CD4-positive, alpha-beta T cell treated with Interleukin-1 beta for 1 hour (primary cell): Measurements from ENCODE around the gene WSB1.

Experiments
- DNase-seq, 2 donors: peaks; one replicate each; pipeline ENCODE4 v3.0.0-alpha.2; 2020 to 2022

Gene WSB1

DNA sequence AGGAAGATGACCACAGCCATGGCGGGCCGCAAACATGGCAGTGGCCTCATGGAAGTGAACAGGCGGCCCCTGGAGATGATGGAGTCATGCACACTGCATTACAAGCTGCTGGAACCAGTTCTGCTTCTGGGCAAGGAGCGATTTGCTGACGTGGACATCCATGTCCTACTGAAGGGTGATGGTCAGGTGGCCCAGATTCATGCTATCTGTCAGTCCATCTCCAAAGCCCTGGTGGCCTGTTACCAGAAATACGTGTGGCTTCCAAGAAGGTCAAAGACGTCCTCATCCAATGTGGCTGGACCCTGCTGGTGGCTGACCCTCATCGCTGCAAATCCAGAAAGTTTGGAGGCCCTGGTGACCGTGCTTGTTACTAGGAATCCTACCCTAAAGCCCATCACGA lies 13.4 kb upstream of the WSB1 start:
- DNase-seq, result no peak

DNA sequence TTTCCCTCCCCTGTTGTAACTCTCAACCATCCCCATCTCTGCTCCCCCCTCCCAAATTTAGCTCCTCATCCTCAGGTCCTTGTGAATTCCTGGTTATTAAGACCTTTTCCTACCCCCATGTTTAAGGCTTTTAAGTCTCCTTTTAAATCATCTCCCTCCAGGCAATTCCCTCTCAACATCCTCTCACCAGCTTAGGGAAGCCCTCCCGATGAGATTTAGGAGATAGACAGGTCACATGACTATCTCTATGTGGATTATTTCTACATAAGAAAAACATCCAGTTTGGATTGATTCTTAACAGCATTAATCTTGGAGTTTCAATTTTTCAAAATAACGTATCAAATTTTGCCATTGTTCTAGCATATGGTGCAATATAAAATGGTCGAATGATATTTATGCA lies 12.5 kb upstream of the WSB1 start:
- no peak for DNase-seq

DNA sequence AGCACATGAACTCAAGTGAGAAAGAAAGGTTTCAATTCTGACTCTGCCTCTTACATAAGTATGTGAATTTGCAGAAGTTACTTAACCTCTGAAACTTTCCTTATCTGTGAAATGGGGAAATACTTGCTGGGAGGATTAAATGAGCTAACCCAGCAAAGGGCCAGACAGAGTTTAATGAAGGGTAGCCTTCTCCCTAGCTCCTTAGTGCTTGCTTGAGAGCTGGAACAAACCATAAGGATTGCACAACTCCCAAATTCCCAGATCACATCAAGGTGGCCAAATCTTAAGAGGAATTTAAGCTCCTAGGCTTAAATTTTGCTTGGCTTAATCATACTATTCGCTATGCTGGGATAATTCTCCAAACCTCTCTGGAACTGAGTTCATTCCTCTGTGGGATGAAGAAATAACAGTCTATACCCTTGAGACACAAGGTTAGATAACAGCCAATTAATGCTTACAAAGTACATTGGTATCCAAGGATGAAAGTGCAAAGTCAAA lies 11.8 kb upstream of the WSB1 start:
- no peak for DNase-seq

DNA sequence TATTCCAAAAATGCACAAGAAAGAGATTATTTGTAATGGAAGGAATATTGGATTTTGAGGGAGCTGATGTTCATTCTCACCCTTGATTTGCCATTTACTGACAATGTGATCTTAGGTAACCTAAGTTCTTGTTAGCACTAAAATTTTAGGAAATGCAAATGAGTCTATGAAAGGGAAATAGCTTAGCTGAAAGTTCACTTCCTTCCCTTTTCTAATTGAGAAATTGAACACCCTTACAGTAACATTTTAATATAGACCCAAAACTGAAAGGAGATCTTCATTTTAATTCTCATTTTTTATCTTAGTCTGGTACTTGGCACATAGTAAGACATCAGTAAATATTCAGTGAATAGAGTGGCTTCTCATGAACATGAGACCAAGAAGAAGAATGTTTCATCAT lies 10.9 kb upstream of the WSB1 start:
- no peak for DNase-seq

DNA sequence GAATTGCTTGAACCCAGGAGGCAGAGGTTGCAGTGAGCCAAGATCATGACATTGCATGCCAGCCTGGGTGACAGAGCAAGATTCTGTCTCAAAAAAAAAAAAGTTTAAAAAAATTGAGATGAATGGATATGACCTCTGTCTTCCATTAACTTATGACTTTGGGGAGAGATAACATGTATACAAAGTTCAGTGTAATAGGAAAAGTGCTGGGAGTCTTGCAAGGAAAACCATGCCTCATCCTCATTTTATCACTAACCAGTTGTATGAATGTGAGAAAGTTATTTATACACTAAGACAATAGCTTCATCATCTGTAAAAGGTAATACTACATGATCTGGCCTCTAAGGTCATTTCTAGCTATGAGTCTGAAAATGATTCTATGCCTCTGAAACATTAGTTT lies 10.2 kb upstream of the WSB1 start:
- no peak for DNase-seq

DNA sequence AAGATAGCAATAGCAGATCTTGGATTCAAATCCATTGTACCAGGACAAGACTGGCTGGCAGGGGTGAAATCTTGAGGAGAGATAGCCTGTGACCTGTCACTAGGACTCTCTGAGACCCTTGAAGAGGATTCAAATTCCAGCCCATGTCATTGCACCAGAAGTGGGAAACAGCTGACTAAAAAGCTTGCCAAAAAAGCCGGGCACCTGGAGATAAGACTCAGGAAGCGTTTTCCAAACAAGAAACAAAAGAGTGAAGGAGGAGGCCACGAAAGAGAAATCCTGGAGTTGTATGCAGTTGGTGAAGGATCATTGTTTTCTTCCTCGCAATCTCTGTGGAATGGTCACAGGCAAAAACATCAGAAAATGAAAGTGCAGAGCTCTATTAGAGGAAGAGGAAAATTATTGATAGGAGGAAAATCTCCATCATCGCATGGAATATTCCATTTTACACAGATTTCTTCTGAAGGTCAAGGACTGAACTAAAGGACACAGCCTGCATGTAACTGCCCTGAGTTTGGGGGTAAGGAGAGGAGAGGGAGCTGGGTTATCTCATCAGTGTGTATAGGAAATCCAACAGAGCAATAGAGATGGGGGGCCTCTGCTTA lies 9.0 kb upstream of the WSB1 start:
- no peak for DNase-seq

DNA sequence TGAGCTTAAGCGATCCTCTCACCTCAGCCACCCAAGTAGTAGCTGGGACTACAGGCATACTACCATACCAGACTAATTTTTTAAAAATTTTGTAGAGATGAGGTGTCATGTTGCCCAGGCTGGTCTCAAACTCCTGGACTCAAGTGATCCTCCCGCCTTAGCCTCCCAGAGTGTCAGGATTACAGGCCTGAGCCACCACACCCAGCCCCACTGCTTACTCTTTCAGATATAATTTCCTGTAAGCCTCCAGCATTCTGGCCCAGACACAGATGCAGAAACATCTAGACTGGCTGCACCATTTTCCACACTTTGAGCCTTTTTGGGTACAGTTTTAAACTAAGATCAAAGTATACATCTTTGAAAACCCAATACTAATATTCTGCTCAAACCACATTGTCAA lies 8.4 kb upstream of the WSB1 start:
- DNase-seq, result no peak

DNA sequence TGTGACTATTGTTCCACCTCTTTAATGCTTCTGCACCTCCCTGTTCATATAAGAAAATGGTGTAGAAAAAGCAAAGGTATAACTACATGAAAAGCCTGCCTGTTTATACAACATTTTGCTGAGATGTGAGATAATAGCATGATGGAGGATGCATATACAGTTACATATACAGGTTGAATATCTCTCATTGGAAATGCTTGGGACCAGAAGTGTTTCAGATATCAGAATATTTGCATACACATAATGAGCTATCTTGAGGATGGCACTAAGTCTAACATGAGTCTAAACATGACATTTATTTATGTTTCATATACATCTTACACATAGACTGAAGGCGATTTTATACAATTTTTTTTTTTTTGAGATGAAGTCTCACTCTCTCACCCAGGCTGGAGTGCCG lies 5.7 kb upstream of the WSB1 start:
- DNase-seq, result no peak

DNA sequence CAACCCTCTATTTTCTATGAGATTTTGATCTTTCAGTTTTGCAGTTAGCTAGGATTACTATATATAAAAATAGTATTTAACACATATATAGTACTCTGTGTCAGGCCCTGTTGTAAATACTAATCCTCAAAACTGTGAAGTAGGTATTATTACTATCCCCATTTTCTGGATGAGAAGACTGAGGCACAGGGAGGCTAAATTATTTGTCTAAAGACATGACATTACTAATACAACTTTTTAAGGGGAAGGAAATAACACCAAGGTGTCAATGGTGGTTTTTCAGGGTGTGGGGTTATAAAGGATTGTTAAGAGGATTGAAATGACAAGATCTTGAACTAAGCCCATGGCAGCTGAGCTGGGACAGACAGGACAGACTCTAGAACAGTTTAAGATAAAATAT lies 4.1 kb upstream of the WSB1 start:
- no peak for DNase-seq

DNA sequence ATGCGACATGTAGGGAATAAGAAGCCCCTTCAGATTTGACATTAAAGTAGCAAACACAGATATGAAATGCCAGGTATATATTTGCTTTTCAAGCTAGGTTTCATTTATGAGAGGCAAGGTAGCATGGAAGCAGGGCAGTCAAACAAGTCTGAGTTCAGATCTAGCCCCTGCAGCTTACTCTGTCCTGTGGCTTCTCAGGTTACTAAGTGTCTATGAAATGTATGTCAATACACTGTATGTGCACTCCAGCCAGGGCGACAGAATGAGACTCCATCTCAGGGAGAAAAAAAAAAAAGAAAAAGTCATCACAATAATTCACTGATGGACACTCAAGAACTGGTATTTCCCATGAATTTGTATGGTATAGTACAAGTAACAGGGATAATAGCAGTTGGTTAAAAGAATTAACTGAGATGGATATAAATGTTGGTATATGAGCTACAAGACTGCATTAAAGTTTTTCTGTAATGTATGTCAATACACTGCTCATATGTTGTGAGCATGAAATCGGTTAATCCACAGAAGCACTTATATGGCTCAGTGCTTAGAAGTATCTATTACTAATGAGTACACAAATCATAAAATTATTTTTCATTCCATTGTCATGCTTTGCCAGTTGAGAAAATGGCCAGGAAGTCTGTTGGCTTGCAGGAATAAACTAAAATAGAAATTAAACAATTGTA lies 2.9 kb upstream of the WSB1 start:
- no peak for DNase-seq

DNA sequence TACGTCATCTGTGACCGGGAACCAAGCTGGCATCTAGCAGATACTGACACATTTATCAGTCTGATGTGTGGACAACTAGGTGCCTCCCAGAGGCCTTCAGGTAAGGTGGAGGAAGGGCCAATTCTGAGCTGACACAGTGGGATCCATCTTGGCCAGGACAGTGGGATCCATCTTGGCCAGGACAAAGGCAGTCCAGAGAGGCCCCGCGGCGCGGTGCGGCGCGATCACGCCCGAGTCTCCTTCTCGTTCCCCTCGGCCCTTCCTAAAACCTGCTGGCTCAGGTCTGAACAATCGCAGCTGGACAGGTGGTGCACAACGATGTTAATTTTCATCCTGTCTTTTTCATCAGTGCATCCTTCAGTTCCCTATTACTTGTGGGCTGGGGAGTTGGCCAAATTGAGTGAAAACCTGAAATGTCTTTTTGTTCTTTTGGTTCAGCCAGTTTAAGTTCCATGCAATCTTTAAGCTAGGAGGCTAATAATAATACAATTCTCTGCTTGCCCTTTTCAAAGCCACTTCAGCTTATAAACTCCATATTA lies 486 bp upstream of the WSB1 start:
- no peak for DNase-seq

DNA sequence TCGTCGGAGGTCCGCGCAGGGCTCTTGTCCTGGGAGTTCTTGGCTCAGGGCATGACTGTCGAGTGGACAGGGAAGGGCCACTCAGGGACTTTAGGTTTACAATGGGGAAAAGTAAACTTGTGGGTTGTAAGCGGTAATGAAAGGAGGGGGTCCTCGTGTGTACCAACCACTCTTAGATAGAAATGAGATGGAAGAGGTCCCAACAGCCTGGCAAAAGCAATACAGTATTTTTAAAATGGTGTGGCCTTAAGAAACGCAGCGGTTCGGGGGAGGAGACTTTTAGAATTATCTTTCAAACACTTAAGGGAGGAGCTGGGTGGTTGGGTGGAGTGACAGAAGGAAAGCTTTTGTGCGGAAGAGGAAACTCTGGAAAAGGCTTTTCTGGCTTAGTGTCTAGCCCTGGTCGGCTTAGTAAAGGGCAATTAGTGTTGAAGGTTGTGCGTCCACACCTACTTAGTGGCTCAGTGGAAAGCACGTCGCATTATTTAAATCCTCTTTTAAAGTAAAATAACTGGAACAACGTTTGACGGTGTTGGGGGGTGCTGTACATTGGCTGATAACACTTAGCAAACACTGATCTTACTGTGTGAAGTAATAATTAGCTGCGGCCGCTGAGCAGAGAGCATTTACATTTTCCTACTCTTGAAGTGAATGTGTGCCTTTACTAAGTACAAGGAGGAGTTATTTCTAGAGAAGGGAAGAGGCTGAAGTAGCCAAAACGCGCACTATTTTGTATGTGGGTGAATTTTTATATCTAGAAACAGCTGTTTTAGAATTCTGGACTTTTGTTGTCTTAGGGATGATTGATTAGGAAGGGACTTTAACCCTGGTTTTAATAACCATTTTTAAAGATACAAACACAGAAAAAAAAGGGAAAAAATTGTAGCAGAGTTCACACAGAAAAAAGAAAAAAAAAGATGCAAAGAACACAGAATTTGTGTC lies 1.0 kb downstream of the WSB1 start:
- DNase-seq, result peak; percentile 44 to 70

DNA sequence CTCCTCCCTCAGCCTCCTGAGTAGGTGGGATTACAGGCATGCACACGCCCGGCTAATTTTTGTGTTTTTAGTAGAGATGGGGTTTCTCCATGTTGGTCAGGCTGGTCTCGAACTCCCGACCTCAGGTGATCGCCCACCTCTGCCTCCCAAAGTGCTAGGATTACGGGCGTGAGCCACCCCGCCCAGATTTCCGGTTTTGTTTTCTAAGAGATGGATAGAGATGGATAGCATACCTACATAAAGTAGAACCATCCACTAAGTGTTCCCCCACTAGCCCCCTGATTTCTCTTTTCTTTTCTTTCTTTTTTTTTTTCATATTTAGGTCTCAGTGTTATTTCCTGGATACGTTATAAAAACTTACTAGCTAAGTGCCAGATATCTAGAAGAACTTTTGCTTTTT lies 2.0 kb downstream of the WSB1 start:
- no peak for DNase-seq

DNA sequence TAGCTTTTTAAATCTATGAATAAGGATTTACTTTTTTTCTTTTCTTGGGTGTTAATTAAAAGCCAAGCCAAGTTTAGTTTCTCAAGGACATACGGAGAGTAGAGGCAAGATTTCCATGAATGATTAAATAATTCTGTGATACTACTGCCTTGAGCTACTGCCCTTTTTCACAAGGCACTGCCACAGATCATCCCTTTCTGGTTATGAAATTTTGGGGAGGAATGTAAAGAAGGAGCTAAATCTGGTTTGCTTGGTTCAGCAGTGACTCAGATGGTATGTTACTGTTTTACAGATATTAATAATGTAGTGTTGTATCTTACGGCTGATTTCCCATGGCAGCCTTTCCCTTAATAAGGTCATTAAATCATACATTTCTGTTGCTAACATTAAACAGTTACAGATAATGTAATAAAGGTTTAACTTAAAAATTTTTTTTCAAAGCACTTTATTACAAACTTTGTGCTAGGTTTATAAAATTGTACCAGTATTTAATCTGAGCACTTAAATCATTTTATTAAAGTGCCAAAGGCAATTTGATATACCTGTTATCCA lies 2.6 kb downstream of the WSB1 start:
- no peak for DNase-seq

DNA sequence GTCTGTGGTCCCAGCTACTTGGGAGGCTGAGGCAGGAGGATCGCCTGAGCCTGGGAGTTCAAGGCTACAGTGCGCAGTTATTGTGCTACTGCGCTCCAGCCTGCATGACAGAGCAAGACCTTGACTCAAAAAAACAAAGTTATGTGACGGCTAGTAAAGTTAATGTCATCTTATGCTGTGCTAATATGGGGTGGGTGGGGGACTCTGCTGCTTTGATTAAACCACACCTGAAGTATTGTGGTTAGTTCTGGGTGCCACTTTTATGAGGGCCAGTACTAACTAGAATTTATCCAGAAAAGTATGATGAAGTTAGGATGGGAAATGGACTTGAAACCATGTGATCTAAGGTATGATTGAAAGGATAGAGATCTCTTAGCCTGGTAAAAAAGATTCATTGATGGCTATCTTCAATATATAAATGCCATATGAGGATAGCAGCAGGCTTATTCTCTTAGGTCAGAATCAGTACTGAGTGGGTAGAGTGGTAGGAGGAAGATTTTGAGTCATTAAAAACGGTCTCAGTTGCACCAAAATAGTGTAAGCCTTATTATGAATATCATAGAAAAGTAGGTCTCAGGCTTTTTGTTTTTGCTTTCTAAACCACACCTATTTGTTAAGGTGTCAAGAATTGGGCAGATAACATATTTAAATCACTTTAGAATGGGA lies 5.6 kb downstream of the WSB1 start:
- no peak for DNase-seq

DNA sequence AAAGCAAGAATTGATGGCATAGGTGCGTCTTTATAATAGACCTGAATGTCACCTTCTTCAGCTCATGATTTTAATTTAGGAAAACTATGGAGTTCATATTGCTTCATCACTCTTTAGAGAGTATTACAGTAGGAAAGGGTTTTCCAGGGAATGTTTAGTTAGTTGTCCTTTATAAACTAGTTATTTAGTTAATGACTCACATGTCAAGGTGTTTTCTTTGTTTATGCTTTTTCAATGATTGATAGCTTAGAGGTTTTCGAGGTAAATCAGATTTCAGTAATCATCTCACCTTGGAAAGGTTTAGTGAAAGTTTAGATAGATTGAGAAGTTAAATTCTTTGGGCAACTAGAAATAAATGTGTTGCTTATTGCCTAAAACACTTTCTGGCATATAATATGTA lies 9.8 kb downstream of the WSB1 start:
- DNase-seq, result no peak

DNA sequence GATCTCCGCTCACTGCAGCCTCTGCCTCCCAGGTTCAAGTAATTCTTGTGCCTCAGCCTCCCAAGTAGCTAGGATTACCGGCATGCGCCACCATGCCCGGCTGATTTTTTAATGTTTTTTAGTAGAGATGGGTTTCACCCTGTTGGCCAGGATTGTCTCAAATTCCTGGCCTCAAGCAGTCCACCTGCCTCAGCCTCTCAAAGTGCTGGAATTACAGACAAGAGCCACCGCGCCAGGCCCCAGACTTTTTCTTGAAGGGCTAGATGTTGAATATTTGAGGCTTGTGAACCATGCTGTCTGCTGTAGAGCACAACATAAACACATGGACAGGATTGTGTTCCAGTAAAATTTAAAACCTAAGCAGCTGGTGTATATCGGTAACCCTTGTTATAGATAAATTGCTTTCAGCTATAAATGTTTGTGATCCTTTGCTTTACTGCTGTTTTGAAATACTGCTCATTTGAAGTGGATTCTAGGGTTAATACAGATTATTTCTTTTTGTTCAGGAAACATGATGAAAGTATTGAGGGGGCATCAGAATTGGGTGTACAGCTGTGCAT lies 12.4 kb downstream of the WSB1 start:
- no peak for DNase-seq

DNA sequence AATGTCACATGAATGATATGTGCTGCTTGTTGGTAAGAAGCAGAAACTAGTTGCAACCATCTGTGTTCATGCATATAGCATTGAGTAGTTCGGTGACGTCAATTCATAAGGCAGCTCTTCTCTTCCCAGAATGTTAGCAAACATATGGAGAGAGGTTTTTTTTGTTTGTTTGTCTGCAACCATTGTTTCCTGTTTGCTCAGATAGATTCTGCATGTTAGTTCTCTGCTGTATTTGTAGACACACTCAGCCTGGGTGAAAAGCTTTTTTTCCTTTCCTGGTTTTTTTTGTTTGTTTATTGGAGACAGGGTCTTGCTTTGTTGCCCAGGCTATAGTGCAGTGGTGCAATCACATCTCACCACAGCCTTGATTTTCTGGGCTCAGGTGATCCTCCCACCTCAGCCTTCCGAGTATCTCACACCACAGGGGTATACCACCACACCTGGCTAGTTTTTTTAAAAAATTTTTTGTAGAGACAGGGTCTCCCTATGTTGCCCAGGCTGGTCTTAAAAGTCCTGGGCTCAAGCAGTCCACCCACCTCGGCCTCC lies 16.7 kb downstream of the WSB1 start:
- DNase-seq, result no peak

DNA sequence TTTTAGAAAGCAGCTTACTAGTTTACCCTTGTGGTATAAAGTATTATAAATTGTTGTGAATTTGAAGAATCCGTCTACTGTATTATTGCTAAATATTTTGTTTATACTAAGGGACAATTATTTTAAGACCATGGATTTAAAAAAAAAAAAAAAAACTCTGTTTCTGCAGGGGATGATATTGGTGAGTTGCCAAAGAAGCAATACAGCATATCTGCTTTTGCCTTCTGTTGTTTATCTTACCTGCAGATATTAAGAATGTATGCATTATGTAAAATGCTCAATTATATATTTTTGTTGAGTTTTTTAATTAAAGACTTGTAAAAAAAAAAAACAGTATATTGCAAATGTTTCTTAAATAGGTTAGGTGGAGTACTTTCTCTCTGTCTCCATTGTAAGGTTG lies 19.4 kb downstream of the WSB1 start:
- DNase-seq, result no peak

DNA sequence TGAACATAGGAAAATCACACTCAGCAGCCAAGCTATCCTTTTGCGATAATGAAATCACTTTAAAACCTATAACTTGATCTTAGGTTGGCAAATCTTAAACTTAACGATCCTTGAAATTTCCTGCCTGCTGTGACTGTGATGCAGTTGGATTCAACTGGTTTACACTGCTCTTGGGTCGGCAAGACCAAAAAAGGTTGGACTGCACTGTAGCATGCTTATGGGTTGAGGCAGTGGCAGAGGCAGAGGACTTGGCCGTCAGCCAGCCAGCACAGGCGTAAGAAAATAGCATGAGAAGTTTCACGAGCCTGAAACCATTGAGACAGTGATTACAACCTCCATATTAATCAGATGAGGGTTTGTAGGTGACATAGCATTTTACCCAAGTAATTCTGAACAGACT lies 21.4 kb downstream of the WSB1 start:
- DNase-seq, result no peak

DNA sequence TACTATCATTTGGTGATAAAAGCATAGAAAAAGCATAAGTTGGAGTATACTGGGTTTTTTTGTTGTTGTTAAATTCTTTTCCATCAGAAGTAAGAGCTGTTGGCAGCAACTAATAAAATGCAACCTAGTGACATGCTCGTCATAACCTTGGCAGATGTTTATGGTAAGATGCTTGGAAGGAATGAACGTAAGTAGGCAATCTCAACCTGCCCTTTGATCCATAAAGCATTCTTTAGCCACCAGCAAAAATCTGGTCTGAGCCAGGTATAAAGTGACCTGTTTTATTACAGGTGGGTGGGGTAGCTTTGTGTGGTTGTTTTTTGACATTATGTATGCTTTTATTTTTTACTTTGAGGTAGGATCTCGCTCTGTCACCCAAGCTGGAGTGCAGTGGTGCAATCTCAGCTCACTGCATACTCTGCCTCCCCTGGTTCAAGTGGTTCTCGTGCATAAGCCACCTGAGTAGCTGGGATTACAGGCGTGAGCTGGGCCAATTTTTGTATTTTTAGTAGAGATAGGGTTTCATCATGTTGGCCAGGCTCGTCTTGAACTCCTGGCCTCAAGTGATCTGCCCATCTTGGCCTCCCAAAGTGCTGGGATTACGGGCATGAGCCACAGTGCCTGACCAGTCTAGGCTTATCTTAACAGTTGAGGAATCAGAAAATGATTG lies 22.0 kb downstream of the WSB1 start:
- DNase-seq, result no peak

DNA sequence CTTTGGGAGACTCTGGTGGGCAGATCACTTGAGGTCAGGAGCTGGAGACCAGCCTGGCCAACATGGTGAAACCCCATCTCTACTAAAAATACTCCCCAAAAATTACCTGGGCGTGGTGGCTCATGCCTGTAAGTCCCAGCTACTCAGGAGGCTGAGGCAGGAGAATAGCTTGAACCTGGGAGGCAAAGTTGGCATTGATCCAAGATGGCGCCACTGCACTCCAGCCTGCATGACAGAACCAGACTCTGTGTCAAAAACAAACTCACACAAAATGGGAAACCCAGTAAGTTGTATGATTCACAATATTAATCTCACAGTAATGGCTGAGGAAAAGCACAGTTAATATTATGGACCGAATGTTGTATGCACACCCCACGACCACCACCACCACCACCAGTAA lies 24.3 kb downstream of the WSB1 start:
- no peak for DNase-seq
